ENCODE data around the gene PRPF19. TPM values are rescaled to one million over a fixed set of nuclear protein-coding genes. Genes with fewer than 3 reads are reported as not detected.

Gene PRPF19
- total RNA-seq, 2 donors from 2014 or later: 42.0 to 52.2 TPM

- no peak for ATAC-seq (ENCODE audit: insufficient number of reproducible peaks, low FRiP score, low read depth)
- no peak for DNase-seq (ENCODE audit: low spot score)
- Histone ChIP-seq H3K36me3 (peaks cover 30% of the 10 kb centered on the region), H3K27me3 (replicated peaks; ENCODE audit: insufficient read depth) (no peaks in the 10 kb centered on the region), H3K4me1 (ENCODE audit: control insufficient read depth in 1 of 2, low read depth in 2 of 2) (peaks cover 8 to 44% of the 10 kb centered on the region in 2 donors), H3K27ac (no peak overlapping the region), H3K4me3 (no peak overlapping the region), H3K9me3 (no peaks in the 10 kb centered on the region)
- TF ChIP-seq CTCF (IDR thresholded peaks at IDR 0.05): no peak
Measured at GRCh38 chr11:60918939-60919265, 12.5 kb upstream of the PRPF19 start.

- ATAC-seq (ENCODE audit: insufficient number of reproducible peaks, low FRiP score, low read depth): no peak
- Histone ChIP-seq H3K36me3 (peaks cover 30% of the 10 kb centered on the region), H3K4me3 (no peak overlapping the region), H3K27ac (no peak overlapping the region), H3K4me1 (ENCODE audit: control insufficient read depth in 1 of 2, low read depth in 2 of 2) (peaks cover 6 to 41% of the 10 kb centered on the region in 2 donors), H3K9me3 (no peaks in the 10 kb centered on the region), H3K27me3 (replicated peaks; ENCODE audit: insufficient read depth) (no peaks in the 10 kb centered on the region)
- DNase-seq (ENCODE audit: low spot score): no peak
- TF ChIP-seq CTCF (IDR thresholded peaks at IDR 0.05): no peak
Measured at GRCh38 chr11:60918251-60918938, 12.0 kb upstream of the PRPF19 start.

DNA sequence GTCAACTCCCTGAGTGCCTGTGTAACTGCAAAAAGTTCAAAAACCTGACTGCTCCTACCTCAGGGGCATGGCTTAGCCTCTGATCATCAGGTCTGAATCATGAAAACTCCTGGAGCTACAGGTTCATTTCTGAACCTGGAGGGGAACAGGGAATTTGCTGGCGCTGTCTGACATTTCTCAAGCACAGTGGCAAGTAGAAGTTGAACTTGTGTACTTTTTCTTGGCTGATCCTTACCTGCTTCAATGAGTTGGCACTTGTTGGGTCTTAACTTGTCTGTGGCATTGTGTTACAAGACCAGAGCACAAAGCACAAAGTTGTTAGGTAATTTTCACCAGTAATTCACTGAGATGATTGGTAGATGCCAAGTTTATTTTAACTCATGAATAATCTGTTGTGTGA lies 10.9 kb upstream of the PRPF19 start:
- Histone ChIP-seq H3K4me3 (no peak overlapping the region), H3K27ac (no peak overlapping the region), H3K9me3 (no peaks in the 10 kb centered on the region), H3K27me3 (replicated peaks; ENCODE audit: insufficient read depth) (no peaks in the 10 kb centered on the region), H3K4me1 (ENCODE audit: control insufficient read depth in 1 of 2, low read depth in 2 of 2) (peaks cover 12 to 49% of the 10 kb centered on the region in 2 donors), H3K36me3 (peaks cover 24% of the 10 kb centered on the region)
- TF ChIP-seq CTCF (IDR thresholded peaks at IDR 0.05): no peak
- ATAC-seq (ENCODE audit: insufficient number of reproducible peaks, low FRiP score, low read depth) (no peak), DNase-seq (ENCODE audit: low spot score) (no peak)

DNA sequence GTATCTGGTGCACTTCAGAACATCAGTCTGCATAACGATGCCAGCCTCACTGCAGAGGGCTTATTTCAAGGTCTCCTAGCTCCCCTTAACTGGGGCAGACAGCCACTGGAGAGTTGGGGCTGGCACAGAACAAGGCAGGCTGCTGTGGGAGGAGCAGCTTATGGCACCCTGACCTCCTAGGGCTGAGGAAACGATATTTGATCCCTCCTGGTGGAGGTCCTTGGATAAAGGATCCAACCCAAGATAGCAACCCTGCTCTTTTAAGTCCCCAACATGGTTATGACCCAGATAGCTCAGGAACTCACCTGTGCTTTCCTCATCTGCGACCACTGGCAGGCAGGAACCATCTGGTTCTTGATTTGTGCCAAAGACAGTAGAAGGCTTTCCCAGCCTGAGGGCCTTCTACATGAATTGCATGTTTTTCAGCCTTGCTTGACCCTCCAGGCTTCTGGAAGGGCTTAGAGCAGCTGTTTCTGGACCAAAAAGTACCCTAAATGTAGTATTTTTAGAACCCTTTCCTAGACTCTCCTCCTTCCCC lies 10.4 kb upstream of the PRPF19 start:
- DNase-seq (ENCODE audit: low spot score) (no peak), ATAC-seq (ENCODE audit: insufficient number of reproducible peaks, low FRiP score, low read depth) (no peak)
- H3K36me3 ChIP-seq: peaks cover 19% of the 10 kb centered on the region
- H3K27ac ChIP-seq: no peak overlapping the region
- TF ChIP-seq CTCF (IDR thresholded peaks at IDR 0.05): no peak
- peaks cover 12 to 49% of the 10 kb centered on the region in 2 donors for H3K4me1 ChIP-seq (ENCODE audit: control insufficient read depth in 1 of 2, low read depth in 2 of 2)
- H3K4me3 ChIP-seq: no peak overlapping the region
- no peaks in the 10 kb centered on the region for H3K9me3 ChIP-seq
- no peaks in the 10 kb centered on the region for H3K27me3 ChIP-seq (replicated peaks; ENCODE audit: insufficient read depth)

GRCh38 chr11:60915248-60915914 lies 9.0 kb upstream of the PRPF19 start:
- H3K27ac ChIP-seq: peak overlapping the region; percentile 94 to 95
- peaks cover 5% of the 10 kb centered on the region for H3K36me3 ChIP-seq
- no peaks in the 10 kb centered on the region for H3K9me3 ChIP-seq
- peak; percentile 33 for ATAC-seq (ENCODE audit: insufficient number of reproducible peaks, low FRiP score, low read depth)
- peak; percentile 25 for TF ChIP-seq CTCF (IDR thresholded peaks at IDR 0.05)
- H3K4me1 ChIP-seq (ENCODE audit: control insufficient read depth in 1 of 2, low read depth in 2 of 2): peaks cover 12 to 49% of the 10 kb centered on the region in 2 donors
- H3K27me3 ChIP-seq (replicated peaks; ENCODE audit: insufficient read depth): no peaks in the 10 kb centered on the region
- H3K4me3 ChIP-seq: peak overlapping the region; percentile 80
- no peak for DNase-seq (ENCODE audit: low spot score)

Measured in thoracic aorta (tissue), 2 donors.